Measurements from ENCODE around the gene CCDC33.

Gene CCDC33

DNA sequence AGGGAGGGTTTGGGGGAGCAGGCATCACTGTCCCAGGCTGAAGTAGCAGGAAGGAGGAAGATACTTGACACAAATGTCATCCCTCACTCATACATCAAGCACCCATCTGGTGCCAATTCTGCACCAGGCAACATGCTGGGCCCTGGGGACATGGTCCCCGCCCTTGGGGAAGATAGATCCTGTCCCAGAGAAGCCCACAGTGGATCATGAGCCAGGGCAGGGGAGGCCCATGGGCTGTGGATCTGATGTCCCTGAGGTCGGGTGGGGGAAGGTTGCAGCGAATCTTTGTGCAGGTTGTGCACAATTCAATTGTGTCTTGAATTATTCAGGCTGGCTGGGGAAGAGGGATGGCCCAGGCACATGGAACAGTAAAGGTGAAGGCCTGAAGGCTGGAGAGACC, 6.4 kb upstream of the CCDC33 start:
- DNase-seq (ENCODE audit: low read depth) = no peak

DNA sequence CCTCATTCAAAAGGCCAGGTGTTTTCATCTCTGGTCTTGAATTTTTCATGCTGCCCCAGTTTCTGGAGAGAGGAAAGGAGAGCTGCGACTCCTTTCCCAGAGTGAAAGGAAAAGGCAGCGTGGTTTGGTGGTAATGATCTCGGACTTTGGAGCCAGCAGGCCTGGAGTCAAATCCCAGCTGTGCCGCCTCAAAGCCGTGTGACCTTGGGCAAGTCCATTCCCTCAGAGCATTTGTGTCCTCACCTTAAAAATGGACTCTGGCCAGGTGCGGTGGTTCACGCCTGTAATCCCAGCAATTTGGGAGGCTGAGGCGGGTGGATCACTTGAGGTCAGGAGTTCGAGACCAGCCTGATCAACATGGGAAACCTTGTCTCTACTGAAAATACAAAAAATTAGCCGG, 4.7 kb upstream of the CCDC33 start:
- no peak for DNase-seq (ENCODE audit: low read depth)

DNA sequence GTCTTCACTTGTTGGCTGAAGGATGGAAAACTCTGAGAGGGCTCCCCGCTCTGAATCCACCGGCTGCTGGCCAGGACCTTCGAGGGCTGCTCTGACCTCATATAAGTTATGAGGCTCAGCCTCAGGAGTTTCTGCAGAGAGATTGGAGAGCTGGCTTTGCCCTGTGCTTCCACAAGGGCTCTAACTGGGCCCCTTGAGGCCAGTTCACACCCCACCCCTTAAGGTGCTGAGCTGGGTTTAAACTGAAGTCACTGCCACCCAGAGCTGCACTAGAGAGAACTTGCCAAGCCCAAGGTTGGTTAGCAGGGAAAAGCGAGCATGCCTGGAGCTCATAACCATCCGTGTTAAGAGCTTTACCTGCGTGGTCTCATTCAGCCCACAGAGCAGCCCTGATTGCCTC, 2.8 kb upstream of the CCDC33 start:
- no peak for DNase-seq (ENCODE audit: low read depth)

DNA sequence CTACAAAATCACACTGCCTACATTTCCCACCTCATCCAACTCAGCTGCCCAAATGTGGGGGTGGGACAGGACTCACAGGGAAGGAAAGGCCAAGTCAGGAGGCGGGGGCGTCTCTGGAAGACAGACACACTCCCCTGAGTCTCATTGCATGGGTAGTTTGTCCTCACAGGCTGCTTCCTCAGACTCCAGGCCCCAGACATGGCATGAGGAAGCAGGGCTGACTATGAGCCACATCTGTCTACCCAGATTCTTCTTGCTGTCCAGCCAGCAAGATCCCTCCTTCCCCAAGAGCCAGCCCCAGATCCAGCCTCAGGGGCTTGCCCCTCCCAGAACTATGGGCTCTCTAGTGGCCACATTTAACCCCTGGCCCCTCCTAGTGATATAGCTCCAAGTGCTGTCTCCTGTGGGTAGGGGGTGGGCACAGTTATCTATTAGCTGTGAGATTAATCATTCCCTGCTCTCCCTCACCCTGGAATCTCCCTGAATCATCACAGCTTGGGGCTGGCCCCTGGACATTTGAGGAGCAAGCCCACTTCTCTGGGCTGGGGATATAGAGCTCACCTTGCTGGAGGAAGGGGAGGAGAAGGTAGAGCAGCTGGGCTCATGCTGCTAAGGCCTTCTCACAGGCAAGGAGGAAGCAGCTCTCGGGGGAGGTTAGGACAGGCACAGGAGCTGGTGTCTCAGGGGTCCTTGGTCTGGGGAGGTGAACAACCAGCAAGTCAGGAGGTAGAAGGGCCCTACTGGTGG, 2.1 kb upstream of the CCDC33 start:
- no peak for DNase-seq (ENCODE audit: low read depth)

DNA sequence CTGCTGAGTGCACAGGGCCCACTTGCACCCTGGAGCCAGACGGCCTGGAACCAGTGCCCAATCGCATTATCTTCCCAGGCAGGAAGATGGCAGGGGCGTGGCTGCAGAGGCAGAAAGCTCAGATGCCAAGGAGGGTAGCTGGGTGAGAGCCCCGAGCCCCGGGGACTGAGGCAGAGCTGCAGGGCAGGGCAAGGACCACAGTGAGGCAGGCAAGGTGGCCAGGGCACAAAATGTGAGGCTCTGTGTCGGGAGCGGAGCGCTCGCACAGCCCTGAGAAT, 1.6 kb upstream of the CCDC33 start:
- DNase-seq (ENCODE audit: low read depth) = no peak

DNA sequence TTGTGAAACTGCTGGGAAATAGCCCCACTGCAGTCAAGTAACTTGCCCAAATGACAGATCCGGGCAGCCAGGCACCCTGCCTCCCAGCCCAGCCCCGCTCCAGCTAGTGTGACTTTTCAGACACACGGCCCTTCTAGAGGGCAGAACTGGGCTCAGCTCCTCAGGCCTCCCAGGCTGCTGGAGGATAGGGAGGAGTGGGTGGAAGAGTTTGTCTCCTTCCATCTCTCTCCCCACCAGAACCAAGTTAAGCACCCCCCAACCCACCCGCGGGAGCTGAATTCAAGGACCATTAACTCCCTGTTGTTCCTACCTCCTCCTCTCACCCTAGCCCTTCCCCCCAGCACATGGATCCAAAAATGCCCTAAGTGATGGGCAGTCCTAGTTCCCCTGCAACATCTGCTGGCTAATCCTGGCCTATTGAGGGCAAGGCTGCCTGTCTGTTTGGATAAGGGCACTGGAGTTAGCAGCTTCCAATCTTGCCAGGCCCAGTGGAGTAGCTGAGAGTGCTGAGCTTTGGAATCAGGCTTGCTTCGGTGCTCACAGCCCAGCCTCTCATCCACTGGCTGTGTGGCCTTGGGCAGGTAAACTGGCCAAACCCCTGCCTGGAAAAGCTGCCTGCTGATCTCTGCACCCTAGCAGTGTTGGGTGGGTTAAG, 3.1 kb downstream of the CCDC33 start:
- no peak for DNase-seq (ENCODE audit: low read depth)

DNA sequence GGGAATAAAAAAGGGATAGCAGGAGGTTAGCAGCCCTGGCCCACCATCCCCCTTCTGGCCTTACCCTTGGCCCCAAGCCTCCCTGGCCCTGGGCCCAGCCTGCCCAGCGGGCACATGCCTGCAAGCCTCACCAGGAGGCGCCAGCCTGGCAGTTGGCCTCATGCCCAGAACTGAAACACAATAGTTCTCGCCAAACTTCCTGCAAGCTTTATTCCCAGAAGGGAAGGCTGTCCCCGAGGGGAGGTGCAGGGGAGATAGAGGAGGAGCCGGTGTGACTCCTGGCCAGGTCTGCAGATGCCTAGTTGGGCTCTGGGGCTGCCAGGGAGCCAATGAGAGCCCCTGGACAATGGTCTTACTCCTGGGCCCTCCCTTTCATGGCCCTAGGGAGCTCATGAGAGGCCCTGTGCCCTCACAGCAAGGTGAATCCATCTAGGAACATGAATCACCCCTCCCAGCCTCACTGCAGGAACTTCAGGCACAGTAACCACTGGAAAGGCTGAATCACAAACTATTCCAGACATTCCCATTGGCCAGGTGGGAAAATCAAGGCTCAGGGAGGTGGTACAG, 4.0 kb downstream of the CCDC33 start:
- DNase-seq (ENCODE audit: low read depth) = no peak

DNA sequence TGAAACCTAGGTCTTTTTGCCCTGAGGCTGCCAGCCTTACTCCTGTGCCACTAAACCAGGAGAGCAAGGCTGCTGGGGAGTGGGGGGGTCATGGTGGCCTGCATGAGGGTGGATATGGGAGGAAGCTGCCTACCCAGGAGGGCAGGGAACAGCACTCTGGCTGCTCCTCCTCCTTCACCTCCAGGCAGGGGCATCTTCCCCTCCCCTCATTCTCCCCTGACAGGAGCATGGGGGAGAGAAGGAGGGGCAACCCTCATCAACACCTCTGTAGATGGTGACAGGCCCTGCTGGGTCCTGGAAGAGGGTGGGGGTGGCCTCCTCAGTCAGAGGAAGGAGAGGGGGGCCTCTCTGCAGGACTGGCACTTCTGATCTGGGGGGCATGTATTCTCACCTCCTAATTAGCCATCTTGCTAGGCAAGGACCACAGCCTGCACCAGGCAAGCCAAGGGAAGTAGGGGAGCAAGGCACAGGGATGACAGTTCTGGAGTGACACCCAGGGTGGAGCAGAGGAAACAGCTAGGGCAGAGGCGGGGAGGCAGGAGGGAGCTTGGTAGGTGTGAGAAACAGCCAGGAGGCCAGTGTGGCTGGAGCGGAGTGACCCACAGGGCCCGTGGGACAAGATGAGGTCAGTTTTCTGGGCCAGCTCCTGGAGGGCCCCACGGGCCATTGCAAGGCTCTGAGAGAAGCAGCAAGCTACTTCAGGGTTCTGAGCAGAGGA, 4.9 kb downstream of the CCDC33 start:
- DNase-seq (ENCODE audit: low read depth) = no peak

DNA sequence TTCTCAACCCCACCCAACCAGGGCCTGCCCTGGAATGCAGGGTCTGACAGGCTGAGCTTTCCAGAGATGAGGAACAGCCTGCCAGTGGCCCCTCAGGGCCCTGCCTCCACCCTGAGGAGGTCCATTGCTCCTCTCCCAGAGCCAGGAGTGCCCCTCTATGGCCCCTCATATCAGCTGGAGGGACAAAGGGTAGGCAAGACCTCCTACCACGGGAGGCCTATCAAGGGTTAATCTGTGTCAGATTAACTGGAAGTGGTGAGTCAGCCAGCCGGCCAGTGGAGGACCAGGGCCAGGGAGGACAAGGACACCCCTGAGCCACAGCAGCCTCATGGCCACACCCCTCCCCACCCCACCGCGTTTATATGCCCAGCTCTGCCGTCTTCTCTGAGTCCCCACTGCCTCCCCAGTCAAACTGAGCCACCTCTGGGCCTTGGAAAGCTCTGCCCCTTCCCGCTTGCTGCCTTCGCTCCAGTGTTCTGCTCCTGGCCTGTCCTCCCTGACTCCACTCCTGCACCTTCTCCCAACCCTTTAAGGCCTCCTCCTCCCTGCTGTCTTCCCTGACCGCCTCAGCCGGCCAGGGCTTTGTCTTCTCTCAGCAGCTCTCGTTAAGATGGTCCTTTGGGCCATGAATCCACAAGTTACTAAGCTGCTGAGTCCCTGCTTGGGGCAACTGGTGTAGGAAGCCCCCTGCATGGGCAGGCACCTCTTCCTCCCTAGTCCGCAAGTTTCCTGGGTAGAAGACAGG, 6.5 kb downstream of the CCDC33 start:
- no peak for DNase-seq (ENCODE audit: low read depth)

DNA sequence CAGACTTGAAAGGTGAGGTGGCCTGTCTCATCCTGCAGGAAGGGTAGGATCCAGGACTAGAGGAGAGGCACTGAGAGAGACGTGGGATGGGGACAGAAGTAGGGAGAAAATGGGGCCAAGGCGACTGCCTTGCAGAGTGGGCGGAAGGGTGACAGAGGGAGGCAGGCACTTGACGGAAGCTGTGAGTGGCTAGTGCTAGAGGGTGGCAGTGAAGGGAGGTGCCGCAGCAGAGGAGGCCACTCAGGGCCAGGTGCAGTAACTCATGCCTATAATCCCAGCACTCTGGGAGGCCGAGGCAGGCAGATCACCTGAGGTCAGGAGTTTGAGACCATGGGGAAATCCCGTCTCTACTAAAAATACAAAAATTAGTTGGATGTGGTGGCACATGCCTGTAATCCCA, 7.3 kb downstream of the CCDC33 start:
- DNase-seq (ENCODE audit: low read depth) = no peak

DNA sequence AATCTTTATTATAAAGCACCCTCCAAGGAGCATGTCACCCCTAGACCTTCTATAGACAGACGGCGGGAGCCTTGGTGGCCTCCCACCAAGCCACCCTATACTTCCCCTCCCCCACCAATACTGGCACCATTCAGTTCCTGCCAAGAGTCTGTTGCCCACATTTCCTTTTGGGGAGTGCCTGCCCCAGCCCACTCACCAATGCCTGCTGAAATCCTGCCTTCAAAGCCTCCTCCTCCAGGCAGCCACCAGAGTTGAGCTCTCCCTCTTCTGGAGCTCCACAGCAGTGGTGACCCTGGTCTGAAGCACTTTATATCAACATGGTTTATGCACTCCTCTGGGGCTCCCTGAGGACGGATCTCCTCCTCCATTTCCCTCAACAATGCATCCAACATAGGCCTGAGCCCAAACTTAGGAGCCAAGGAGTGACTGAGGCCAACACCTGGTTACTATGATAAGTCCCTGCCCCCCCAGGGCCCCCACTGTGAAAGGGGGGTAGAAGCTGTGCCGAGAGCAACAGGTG, 8.8 kb downstream of the CCDC33 start:
- no peak for DNase-seq (ENCODE audit: low read depth)

DNA sequence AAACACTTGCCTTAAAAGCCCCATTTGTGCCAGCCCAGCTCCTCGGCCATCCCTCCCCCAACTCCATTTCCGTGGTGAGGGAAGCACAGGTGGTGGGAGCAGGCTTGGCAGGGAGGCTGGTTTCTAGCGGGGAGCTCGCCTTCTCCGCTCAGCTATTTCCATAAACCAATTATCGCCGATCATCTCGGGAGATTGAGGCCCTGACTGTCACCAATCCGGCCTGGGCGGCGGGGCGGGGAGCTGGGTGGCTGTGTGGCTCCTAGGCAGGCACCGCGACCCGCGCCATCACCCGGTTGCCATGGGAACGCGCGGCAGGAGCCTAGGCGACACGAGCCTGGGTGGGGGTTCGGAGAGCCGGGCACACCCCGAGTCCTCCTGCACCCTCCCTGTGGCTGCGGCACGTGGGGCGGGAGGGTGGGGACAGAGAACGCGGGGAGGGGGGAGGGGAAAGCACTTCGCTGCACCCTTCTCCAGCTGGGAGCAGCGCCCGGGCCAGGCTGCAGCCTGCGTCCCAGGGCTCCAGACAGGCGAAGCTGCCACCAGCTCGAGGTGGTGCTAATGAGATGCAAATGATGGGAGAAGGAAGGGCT, 9.3 kb downstream of the CCDC33 start:
- DNase-seq (ENCODE audit: low read depth) = no peak

DNA sequence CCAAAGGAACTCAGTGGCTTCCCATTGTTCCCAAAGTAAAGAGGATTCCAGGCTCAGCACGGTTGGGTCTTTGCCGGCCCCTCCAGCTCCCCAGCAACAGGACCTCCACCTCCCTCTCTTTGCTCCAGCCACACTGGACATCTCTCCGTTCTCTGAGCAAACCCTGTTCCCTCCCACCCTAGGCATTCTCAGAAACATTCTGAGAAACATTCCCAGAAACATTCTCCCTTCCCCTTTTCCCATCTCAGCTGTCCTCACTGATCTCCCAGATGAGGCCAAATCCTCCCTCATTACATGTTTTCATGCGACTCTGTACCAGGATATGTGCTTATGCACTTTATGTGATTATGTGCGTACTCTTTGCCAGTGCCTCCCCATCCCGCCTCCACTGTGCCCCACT, 14.1 kb downstream of the CCDC33 start:
- no peak for DNase-seq (ENCODE audit: low read depth)

DNA sequence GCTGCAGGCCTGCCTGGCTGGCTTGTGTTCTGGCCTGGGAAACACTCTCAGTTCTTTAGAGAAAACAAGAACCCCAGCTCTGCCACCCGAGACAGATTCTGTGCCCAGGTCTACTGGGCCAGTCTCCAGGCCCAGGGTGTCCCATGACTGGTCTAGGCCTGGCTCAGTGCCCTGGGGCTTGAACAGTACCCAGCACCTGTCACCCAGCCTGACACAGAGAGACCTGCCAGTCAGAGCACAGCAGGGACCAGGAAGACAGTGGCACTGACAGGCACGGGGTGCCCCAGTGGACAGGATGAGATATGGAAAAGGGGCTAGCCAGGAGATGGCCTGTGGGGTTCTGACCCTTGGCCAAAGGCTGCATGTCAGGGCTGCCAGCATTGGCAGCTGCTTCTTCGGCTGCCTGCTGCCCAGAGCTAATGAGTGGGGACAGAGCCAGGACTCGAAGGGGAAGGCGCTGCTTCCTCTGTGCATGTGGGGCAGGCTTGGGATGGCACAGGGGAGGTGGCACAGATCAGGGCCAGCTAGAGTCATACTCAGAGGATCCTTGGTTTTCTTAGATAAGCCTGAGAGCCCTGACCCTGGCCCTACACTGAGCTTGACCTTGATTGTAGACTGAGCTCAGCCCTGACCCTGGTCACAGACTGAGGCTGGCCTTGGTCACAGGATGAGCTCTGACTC, 15.1 kb downstream of the CCDC33 start:
- no peak for DNase-seq (ENCODE audit: low read depth)

DNA sequence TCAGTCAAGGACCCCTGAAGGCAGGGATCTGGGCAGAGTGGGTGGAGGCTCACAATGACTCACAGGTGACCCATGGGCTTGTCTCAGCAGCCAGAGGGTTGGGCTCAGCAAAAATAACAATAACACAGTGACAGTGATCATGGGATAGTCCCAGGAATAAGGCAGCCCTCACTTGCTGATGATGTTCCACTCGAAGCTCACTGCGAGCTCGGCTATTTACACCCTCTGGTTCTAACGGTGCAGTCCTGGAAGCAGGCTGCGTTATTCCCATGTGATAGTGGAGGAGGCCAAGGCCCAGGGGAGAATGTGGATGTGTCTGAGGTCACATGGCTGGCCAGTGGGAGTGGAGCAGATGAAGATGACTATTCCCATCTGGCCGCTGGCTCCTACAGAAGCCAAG, 16.2 kb downstream of the CCDC33 start:
- DNase-seq (ENCODE audit: low read depth) = no peak

DNA sequence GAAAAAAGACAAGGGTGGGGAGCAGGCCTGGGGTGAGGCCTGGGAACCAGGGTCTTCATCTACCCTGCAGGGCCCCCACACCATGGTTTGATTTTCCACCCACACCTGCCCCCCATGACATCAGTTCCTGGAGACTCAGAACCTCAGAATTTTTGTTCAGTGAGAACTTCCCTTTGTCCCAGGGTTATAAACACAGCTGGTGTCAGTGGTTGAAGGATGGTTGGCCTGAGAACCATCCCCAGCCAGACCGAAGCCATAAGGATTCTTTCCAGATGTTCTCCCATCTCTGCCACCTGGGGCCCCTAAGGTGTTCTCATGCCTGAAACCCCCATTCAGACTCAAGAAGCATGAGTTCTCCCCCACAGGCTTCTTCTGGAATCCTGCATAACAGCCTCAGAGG, 16.6 kb downstream of the CCDC33 start:
- DNase-seq (ENCODE audit: low read depth) = no peak

DNA sequence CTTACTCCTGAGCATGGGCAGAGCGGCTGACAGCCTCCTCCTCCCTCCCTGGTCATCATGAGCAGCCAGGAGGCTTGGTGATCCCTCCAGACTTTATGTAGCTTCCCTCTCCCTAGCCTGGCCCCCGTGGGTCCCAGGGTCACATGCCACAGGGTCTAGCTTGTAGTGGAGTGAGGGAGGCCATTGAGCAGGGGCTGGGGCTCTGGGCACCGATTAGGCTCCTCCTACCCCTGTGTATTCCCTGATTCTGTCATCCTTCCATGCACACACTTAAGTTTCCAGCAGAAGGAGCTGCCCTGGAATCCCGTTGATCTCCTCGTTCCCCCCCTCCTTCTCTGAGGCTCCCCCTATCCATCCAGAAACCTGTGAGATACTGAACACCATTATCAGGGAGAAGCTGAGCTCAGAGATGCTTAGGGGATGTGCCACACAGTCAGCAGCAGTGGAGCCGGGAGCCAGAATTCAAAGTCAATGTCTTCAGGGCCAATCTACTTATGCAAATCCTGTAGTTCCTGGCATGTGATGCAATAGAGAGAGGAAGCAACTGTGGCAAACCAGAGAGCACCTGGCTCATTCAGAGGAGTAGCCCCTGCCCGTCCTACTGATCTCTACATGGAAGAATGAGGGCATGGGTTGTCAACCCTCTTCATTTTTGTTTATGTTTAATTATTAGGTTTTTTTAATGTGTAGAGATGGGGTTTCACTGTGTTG, 17.2 kb downstream of the CCDC33 start:
- DNase-seq (ENCODE audit: low read depth) = no peak

DNA sequence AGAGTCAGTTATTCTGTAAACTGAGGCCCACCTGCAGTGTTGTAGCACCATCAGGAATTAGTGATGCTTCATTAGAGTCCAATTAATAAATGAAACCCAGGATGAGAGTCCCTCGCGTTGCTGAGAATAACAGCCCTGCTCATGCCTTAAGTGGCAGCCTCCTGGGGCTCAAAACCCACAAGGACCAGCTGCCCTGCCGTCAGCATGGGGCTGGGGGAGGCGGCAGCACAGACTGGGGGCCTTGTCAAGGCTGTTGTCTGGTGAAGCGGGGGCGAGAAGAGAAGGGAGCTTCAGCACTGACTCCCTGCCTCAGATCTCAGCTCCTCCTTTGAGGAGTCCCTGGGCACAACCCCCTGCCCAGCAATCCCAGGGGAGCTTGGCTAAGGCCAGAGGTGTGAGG, 21.0 kb downstream of the CCDC33 start:
- DNase-seq (ENCODE audit: low read depth) = no peak

DNA sequence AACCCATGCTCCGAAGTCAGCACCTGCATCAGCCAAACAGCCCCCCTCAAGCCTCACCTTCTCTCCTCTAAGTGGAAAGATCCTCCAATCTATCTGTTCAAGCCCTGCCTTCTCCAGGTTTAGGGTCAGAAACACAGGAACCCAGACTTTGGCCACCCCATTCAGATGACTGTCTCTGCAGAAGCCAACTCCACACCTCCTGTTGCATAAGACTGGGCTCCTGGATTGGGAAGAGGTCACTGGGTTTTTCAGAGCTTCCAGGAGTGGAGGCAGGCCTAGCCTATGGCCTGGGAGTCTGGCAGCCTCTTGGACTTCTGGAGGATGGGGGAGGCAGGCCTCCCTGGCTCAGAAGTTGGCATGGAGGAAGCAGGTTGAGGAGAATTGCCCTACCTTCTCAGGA, 21.5 kb downstream of the CCDC33 start:
- DNase-seq (ENCODE audit: low read depth) = no peak

DNA sequence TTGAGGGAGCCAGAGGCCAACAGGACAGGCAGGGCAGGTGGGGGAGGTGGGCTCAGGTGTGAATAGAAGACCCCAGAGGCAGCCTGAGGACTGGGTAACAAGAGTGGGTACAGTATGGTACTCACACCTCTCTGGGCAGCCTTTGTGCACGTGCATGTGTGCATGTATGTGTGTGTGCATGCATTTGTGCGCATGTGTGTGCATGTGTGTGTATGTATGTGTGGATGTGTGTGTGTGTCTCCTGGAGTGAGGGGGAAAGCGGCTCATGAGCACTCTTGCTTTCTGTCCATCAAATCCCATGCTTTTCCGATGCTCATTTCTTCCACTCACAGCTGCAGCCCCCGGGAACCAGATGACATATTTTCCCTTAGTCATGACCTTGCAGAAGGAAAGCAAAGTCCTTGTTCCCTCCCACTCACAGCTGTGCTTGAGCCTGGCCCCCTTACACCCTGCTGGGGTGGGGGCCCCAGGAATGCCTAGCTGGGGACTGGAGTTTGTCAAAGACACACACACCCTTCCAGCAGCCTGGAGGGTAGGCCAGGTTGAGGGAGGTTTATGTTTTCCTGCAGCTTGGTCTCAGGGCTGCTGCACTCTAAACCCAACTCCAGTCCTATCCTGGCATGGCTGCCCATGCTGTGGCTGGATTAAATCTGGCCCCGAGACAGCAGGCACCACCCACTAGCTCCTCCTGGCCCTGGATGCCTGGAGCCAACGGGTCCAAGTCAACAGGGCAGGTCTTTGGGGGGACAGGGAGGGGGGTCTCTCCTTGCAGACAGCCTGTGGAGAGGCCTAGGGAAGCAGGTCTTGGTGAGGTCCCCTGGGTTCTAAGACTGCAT, 22.5 kb downstream of the CCDC33 start:
- no peak for DNase-seq (ENCODE audit: low read depth)
